MCF 10A (cell line): Measurements from ENCODE around the gene NR1D2. TPM values are rescaled to one million over a fixed set of nuclear protein-coding genes. Genes with fewer than 3 reads are reported as not detected.

Source experiments
- BruUV-seq: library from RNA; stranded (reverse); fragments of 400-500 nt; replicated peaks from 2 replicates; lab custom pipeline; 2021; lab: Mats Ljungman, UMichigan
- CTCF ChIA-PET: fragments of 300-600 bp; sonication (Branson Sonifier 250); formaldehyde crosslinking; extraction: SDS; loops from one replicate; lab custom pipeline; 2021; ENCODE audit warnings: antibody characterized with exemption, inconsistent platforms; lab: Yijun Ruan, JAX
- POLR2A ChIA-PET: fragments of 300-600, 350-650 bp; sonication (Branson Sonifier 250); formaldehyde crosslinking; extraction: SDS; loops from one replicate; lab custom pipeline; 2020; ENCODE audit warnings: antibody characterized with exemption, inconsistent platforms; lab: Yijun Ruan, JAX
- DNase-seq: peaks from one replicate; pipeline ENCODE4 v3.0.0-alpha.2; 2018; ENCODE audit not compliant: unreplicated experiment
- H3K27ac Mint-ChIP-seq: one replicate; pipeline ENCODE4 v1.8.0; 2022; ENCODE audit warnings: mild to moderate bottlenecking, low read depth, mixed read lengths; ENCODE audit not compliant: unreplicated experiment
- H3K27me3 Mint-ChIP-seq: one replicate; pipeline ENCODE4 v1.8.0; 2022; ENCODE audit warnings: mixed read lengths; ENCODE audit not compliant: insufficient read depth, unreplicated experiment
- H3K36me3 Mint-ChIP-seq: one replicate; pipeline ENCODE4 v1.8.0; 2022; ENCODE audit warnings: mild to moderate bottlenecking, moderate library complexity, mixed read lengths; ENCODE audit not compliant: insufficient read depth, unreplicated experiment
- H3K4me1 Mint-ChIP-seq: one replicate; pipeline ENCODE4 v1.8.0; 2022; ENCODE audit warnings: mixed read lengths; ENCODE audit not compliant: insufficient read depth, unreplicated experiment
- H3K4me3 Mint-ChIP-seq: one replicate; pipeline ENCODE4 v1.8.0; 2022; ENCODE audit warnings: mild to moderate bottlenecking, moderate library complexity, mixed read lengths; ENCODE audit not compliant: unreplicated experiment
- H3K9me3 Mint-ChIP-seq: one replicate; pipeline ENCODE4 v1.8.0; 2022; ENCODE audit warnings: mixed read lengths; ENCODE audit not compliant: unreplicated experiment
- intact Hi-C: fragments of 100-400 bp; cut with micrococcal nuclease; formaldehyde crosslinking; loops from 2 replicates; pipeline ENCODE4 v1.14.1; 2022
- total RNA-seq: library from RNA; stranded (reverse); gene quantifications from 2 replicates; pipeline ENCODE4 v1.2.3, GENCODE V29; 2022
- TF ChIP-seq, protein P1 (sequence below): fragments of 200-600 bp; IDR thresholded peaks from one replicate; pipeline ENCODE4 v1.8.0; 2022; ENCODE audit warnings: antibody characterized with exemption, mild to moderate bottlenecking; ENCODE audit not compliant: unreplicated experiment

Gene NR1D2
- total RNA-seq, 1 experiment from 2014 or later = 19.4 TPM

- intact Hi-C loops = no loop called here
Measured at GRCh38 chr3:23987356-23987755, 42.3 kb downstream of the NR1D2 start.

DNA sequence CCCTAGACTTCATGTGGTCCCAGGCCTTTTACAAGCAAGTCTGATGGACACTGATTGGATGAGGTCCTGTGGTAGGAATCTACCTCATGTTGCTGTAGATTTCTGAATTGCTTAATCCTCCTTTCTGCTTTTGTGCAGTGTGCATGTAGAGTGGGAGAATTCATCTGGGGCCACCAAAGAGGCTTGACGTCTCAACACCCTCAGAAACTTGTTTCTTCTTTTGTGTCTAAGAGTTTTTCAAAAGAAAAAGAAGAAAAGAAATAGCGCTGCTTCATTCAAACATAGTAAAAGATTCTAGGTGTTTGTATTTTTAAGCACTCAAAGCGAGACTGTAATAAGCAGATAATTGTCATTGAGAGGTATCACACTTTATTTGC, 46.2 kb downstream of the NR1D2 start:
- H3K27me3 Mint-ChIP-seq = no peaks in the 10 kb centered on the region
- ChIA-PET POLR2A (no interaction called here), CTCF (interaction anchor here (0.5 to 1.1 kb wide), 3 partner anchors 10 to 247 kb away, joined by 3 to 4 read pairs (median 3); no protein-coding TSS in a partner anchor)
- no TSS peak for BruUV-seq
- H3K4me1 Mint-ChIP-seq = no peaks in the 10 kb centered on the region
- peaks cover 6% of the 10 kb centered on the region for H3K36me3 Mint-ChIP-seq
- no peak overlapping the region for H3K27ac Mint-ChIP-seq
- DNase-seq = no peak
- no peaks in the 10 kb centered on the region for H3K9me3 Mint-ChIP-seq
- intact Hi-C loops = loop anchor here (5.0 to 10.0 kb wide), 2 partner anchors 74 to 94 kb away; partner anchors contain the start of genes NKIRAS1 and RPL15
- no peak overlapping the region for H3K4me3 Mint-ChIP-seq
- TF ChIP-seq, protein P1, sequence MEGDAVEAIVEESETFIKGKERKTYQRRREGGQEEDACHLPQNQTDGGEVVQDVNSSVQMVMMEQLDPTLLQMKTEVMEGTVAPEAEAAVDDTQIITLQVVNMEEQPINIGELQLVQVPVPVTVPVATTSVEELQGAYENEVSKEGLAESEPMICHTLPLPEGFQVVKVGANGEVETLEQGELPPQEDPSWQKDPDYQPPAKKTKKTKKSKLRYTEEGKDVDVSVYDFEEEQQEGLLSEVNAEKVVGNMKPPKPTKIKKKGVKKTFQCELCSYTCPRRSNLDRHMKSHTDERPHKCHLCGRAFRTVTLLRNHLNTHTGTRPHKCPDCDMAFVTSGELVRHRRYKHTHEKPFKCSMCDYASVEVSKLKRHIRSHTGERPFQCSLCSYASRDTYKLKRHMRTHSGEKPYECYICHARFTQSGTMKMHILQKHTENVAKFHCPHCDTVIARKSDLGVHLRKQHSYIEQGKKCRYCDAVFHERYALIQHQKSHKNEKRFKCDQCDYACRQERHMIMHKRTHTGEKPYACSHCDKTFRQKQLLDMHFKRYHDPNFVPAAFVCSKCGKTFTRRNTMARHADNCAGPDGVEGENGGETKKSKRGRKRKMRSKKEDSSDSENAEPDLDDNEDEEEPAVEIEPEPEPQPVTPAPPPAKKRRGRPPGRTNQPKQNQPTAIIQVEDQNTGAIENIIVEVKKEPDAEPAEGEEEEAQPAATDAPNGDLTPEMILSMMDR = no peak

More at GRCh38 chr3:23987356-23987755, 42.3 kb downstream of the NR1D2 start:
- POLR2A ChIA-PET = no interaction called here
- CTCF ChIA-PET = interaction anchor here (2.4 kb wide), 1 partner anchor 12 kb away, joined by 9 read pairs; no protein-coding TSS in a partner anchor
- DNase-seq = no peak
- TF ChIP-seq, protein P1 = no peak
- Mint-ChIP-seq H3K27ac (no peak overlapping the region), H3K27me3 (no peaks in the 10 kb centered on the region), H3K36me3 (no peaks in the 10 kb centered on the region), H3K4me3 (no peak overlapping the region), H3K9me3 (no peaks in the 10 kb centered on the region), H3K4me1 (no peaks in the 10 kb centered on the region)
- no TSS peak for BruUV-seq

DNA sequence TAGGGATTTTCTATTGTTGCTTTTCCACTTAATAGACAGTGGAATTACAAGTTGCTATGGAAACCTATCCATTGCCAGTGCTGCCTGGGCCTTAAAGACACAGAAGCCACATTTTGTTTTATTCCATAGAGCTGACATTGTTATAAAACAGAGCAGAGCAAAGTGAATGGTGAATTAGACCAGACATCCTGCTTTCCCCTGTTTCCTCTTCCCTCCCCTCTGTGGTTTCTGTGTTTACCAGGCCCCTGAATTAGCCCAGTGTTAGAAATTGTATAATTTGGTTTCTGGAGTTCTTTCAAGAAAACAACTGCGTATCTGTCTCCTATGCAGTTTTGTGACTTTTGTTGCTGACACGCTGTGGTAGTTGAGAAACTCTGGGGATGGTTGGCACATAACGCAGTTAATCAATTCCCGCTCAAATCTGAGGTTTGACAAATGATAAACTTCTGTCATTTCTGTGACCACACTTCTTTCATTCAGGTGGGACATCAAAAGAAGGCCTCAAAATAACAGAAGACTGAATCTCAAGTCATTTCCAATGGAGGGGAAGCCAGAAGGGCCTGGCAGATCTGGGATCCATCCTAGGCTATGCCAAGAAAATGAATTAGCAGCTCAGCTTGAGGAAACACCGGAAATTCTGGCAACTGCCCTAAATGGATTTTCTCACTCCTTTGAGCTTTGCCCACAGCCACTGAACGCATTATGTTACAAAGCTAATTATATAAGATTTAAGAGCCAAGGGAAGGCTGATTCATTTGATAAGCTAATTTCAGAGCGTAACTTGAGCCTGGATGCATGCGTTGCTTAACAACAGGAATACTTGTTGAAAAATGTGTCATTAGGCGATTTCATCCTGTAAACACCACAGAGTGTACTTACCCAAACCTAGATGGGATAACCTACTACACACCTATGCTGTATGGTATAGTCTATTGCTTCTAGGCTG, 46.9 kb downstream of the NR1D2 start:
- intact Hi-C loops = loop anchor here (5.0 to 10.0 kb wide), 2 partner anchors 75 to 93 kb away; partner anchors contain the start of genes NKIRAS1 and RPL15
- Mint-ChIP-seq H3K27ac (no peak overlapping the region), H3K9me3 (no peaks in the 10 kb centered on the region), H3K27me3 (no peaks in the 10 kb centered on the region), H3K4me1 (no peaks in the 10 kb centered on the region), H3K36me3 (peaks cover 6% of the 10 kb centered on the region), H3K4me3 (no peak overlapping the region)
- ChIA-PET CTCF (interaction anchor here (0.5 to 0.7 kb wide), 2 partner anchors 98 to 115 kb away, joined by 3 read pairs; no protein-coding TSS in a partner anchor), POLR2A (interaction anchor here (1.3 to 1.8 kb wide), 2 partner anchors 45 to 75 kb away, joined by 3 to 5 read pairs; partner anchors contain the start of genes NKIRAS1 and RPL15)
- peak; percentile 65 for DNase-seq
- TF ChIP-seq, protein P1 = no peak
- BruUV-seq = no TSS peak
